HUES64 (cell line): Measurements from ENCODE around the gene ST6GALNAC4.

Source experiments
- H3K27ac ChIP-seq: 2 replicates; pipeline ENCODE4 v1.7.0; 2013; ENCODE audit warnings: low read depth, low read length, inconsistent platforms
- H3K27me3 ChIP-seq: 2 replicates; pipeline ENCODE4 v1.6.1; 2013; ENCODE audit warnings: mild to moderate bottlenecking, low read length; ENCODE audit not compliant: insufficient read depth
- H3K36me3 ChIP-seq: 2 replicates; pipeline ENCODE4 v1.6.1; 2013; ENCODE audit warnings: mild to moderate bottlenecking, low read length; ENCODE audit not compliant: insufficient read depth
- H3K4me1 ChIP-seq: 2 replicates; pipeline ENCODE4 v1.6.1; 2013; ENCODE audit warnings: mild to moderate bottlenecking, low read length, moderate library complexity; ENCODE audit not compliant: insufficient read depth
- H3K4me3 ChIP-seq: 2 replicates; pipeline ENCODE4 v1.5.1; 2013; ENCODE audit warnings: mild to moderate bottlenecking, low read length, moderate library complexity
- H3K9ac ChIP-seq: 2 replicates; pipeline ENCODE4 v1.6.1; 2013; ENCODE audit warnings: mild to moderate bottlenecking, low read depth, low read length
- H3K9me3 ChIP-seq: 2 replicates; pipeline ENCODE4 v1.6.1; 2013; ENCODE audit warnings: low read depth, low read length; ENCODE audit not compliant: insufficient read depth
- WGBS: fragments of 150-250, 120-280 bp; methylation state at CpG from one replicate; pipeline ENCODE4 v1.1.7; 2013; ENCODE audit warnings: missing lambda C conversion rate; 5-methylcytosine and 5-hydroxymethylcytosine counted together

Gene ST6GALNAC4

DNA sequence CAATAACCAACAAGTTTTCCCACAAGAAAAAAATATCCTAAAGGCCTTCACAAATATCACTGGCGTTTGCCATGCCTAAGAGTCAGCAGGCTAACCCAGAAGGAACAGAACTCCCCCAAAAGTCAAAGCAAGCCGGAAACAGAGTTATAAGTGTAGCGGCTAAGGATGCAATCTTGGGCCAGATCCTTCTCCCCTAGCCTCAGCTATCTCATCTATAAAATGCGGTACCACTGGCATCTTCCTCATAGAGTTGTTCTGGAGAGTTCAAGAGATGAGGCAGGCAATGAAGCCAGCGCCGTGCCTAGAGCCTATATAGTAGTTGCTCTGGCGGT is 20.2 kb upstream of the ST6GALNAC4 start:
- Histone ChIP-seq H3K4me3 (peak overlapping the region; percentile 90), H3K4me1 (0 out of 2 replicates have a peak, but pooled peaks cover 10% of the 10 kb centered on the region), H3K36me3 (peaks cover 12% of the 10 kb centered on the region), H3K9ac (peak overlapping the region; percentile 72), H3K9me3 (no peaks in the 10 kb centered on the region), H3K27ac (no peak overlapping the region), H3K27me3 (no peaks in the 10 kb centered on the region)
- WGBS, result 17% methylated on average over 6 of the region's 7 CpGs

DNA sequence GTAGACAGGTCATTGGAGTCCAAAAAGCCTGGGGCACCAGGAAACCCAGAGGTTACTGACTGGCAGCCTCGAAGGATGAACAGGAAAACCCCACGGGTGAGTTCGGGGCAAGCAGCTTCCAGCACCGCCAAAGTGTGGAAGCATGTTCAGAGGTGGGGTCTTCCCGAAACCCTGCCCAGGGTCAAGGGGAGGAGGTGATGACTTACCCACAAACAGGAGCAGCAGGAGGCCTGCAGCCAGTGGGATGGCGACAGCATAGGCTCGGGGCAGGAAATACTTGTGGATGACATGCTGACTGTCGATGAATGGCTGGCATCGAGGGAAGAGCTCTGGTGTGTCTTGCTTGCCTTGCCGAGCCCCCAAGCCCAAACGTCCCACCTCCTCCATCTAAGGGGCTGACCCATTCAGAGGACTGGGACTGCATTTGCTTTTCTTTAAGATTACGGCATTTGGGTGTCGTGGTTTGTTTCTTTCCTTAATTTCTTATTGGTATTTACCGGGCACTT is 19.6 kb upstream of the ST6GALNAC4 start:
- Histone ChIP-seq H3K4me3 (peak overlapping the region; percentile 90), H3K4me1 (peaks cover 12% of the 10 kb centered on the region; the same call in 1 of the 2 replicates), H3K27me3 (no peaks in the 10 kb centered on the region), H3K36me3 (peaks cover 11% of the 10 kb centered on the region), H3K27ac (no peak overlapping the region), H3K9ac (no peak overlapping the region; the same call in 1 of the 2 replicates), H3K9me3 (no peaks in the 10 kb centered on the region)
- WGBS, result 86% methylated on average over 14 of the region's 14 CpGs

DNA sequence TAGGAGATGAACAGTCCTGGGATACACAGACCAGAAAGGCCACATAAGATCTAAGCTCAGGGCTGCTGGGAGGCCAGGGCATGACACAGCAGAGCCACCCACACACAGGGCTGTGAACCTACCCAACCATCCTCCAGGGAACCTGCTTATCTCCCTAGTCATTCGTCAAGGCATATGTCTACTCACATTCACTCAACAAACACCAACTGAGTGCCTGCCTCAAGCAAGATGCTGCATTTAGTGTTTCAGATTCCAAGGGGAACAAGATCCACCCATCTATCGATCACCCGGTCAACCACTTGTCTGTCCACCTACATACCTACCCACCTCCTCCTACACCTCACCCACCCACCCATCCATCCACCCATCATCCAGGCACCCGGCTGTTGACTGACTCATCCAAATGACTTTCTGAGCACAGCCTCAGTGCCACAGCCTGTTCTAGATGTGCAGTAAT is 19.0 kb upstream of the ST6GALNAC4 start:
- Histone ChIP-seq H3K9me3 (no peaks in the 10 kb centered on the region), H3K4me1 (peaks cover 18% of the 10 kb centered on the region), H3K36me3 (peaks cover 11% of the 10 kb centered on the region), H3K27ac (no peak overlapping the region), H3K27me3 (no peaks in the 10 kb centered on the region), H3K4me3 (peak overlapping the region; percentile 90; the same call in 1 of the 2 replicates), H3K9ac (no peak overlapping the region)
- 84% methylated on average over 4 of the region's 4 CpGs for WGBS

DNA sequence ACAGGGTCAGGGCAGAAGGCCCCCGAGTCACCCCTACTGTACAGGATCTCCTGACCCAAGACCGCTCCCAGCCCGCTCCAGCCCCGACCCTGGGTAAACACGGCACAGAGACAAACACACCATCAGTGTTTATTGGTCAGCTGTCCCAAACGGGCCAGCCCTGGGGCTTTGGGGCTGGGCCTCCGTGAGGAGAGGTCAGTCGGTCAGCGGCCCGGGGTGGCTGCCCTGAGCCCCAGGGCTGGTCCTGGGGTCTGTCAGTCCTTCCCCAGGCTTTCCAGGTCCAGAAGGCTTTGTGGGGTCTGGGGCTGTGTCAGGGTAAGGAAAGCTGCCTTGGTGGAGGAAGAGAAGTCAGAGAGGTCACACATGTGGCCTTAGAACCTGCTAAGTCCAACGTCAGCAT is 18.1 kb upstream of the ST6GALNAC4 start:
- H3K9ac ChIP-seq, result no peak overlapping the region
- H3K36me3 ChIP-seq, result peaks cover 9% of the 10 kb centered on the region
- no peaks in the 10 kb centered on the region for H3K9me3 ChIP-seq
- H3K27me3 ChIP-seq, result peaks cover under 1% of the 10 kb centered on the region; the same call in 1 of the 2 replicates
- WGBS, result 86% methylated on average over 11 of the region's 11 CpGs
- no peak overlapping the region for H3K4me3 ChIP-seq
- no peak overlapping the region for H3K27ac ChIP-seq
- H3K4me1 ChIP-seq, result peaks cover 21% of the 10 kb centered on the region

DNA sequence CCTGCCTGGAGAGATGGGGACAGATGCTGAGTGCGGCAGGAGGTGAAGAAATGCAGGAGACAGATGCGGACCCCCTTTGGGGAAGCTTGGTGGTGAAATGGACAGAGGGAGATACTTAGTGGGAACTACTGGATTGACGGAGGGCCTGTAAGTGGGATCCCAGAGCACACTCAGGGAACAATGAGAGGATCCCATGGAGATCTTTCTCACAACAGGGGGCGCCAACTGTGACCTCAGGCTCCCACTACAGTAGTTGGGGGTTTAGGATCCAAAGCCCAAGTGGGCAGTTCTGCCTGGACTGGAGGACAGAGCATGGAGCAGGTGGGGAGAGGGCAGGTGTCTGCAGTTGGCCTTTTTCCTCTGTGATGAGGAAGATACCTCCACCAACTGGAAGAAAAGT is 17.4 kb upstream of the ST6GALNAC4 start:
- WGBS, result 85% methylated on average over 4 of the region's 4 CpGs
- H3K27ac ChIP-seq, result no peak overlapping the region
- no peak overlapping the region for H3K4me3 ChIP-seq

DNA sequence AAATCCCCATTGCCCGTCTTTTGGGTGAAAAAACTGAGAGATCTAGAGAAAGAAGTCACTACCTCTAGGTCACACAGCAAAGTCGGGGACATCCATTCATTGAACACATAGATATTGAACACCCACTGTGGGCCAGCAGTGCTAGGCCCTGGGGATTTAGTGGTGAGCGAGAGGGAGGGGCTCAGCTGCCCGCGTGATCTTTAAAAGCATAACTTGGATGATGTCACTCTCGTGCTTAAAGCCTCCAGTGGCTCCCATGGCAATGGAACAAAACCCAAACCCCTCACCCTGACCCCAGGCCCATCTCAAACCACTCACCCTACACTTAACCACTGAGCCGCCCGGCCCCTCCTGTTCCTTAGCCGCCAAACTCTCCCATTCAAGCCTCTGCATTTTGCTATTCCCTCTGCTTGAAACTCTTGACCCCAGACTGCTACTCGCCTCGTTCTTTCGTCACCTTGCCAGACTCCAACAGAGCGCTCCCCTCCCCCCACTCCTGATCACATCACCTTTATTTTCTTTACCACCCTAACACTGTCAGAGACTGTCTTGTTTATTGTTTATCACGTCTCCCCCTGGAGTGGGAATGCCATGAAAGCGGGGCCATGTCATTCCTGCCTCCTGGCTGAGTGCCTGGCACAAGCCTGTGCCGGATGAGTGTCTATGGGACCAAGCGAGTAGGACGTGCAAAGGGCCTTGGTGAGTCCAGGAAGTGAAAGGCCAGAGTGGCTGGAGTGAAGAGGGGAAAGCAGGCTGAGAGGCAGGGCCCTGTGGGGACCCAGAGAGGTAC is 14.4 kb upstream of the ST6GALNAC4 start:
- peaks cover 32% of the 10 kb centered on the region for H3K27me3 ChIP-seq
- H3K27ac ChIP-seq, result peak overlapping the region; percentile 53; the same call in 1 of the 2 replicates
- H3K4me3 ChIP-seq, result peak overlapping the region; percentile 60
- no peaks in the 10 kb centered on the region for H3K9me3 ChIP-seq
- peaks cover 21% of the 10 kb centered on the region for H3K4me1 ChIP-seq
- WGBS, result 22% methylated on average over 18 of the region's 18 CpGs
- H3K36me3 ChIP-seq, result peaks cover 7% of the 10 kb centered on the region; the same call in 1 of the 2 replicates
- peak overlapping the region; percentile 13; the same call in 1 of the 2 replicates for H3K9ac ChIP-seq

More for the DNA sequence above, 17.4 kb upstream of the ST6GALNAC4 start:
- peaks cover 23% of the 10 kb centered on the region for H3K4me1 ChIP-seq
- peaks cover 8% of the 10 kb centered on the region; the same call in 1 of the 2 replicates for H3K36me3 ChIP-seq
- peaks cover 8% of the 10 kb centered on the region for H3K27me3 ChIP-seq
- H3K9ac ChIP-seq, result no peak overlapping the region
- H3K9me3 ChIP-seq, result no peaks in the 10 kb centered on the region

DNA sequence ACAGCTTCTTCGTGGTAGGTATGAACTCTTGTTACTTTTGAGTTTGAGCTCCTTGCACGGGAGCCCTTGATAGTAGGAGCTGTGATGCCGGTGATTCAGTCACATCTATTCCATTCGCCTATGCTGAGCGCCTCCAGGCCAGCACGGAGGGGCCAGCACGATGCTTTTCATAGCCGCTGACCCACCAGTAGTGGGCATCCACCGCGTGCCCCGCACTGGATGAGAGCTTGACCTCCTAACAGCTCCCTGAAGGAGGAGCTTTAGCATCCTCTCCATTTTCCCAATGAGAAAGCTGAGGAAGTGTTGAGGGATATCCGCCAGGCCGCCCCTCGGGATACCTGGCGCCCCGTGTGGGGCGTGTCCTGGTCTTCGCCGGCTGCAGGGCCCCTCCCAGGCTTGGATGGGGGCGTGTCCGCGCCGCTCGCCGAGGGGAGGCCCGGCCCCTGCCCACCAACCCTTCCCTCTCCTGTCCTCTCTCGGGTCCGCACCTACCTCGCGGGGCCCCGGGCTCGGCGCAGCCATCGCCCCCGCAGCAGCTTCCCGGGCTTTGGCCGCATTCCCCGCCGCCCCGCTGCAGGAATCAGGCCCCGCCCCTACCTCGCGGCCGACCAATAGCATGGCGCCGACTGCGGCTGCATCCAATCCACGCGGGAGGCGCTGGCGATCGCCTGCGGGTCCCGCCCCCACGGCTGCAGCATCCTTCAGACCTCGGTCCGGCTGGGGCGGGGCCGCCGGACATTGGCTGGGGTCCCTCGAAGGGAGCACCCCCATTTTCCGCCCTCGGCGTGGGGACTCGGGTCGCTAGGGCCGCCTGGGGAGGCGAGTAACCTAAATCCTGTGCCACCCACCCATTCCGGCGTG is 13.6 kb upstream of the ST6GALNAC4 start, which contains the start of gene PIP5KL1:
Gene PIP5KL1 (minus strand): TSS at position 547 of the 861 bp plus-strand sequence. CDS start 25 bp downstream, at position 522.
- H3K9ac ChIP-seq, result peak within 1 kb of the TSS; percentile 41
- peaks cover 19% of the 10 kb centered on the region for H3K4me1 ChIP-seq
- peak within 1 kb of the TSS; percentile 53; the same call in 1 of the 2 replicates for H3K27ac ChIP-seq
- H3K4me3 ChIP-seq, result peak within 1 kb of the TSS; percentile 60
- H3K27me3 ChIP-seq, result peaks cover 38% of the 10 kb centered on the region
- H3K36me3 ChIP-seq, result no peaks in the 10 kb centered on the region
- WGBS, result 1% methylated on average over 70 of the region's 70 CpGs
- no peaks in the 10 kb centered on the region for H3K9me3 ChIP-seq

DNA sequence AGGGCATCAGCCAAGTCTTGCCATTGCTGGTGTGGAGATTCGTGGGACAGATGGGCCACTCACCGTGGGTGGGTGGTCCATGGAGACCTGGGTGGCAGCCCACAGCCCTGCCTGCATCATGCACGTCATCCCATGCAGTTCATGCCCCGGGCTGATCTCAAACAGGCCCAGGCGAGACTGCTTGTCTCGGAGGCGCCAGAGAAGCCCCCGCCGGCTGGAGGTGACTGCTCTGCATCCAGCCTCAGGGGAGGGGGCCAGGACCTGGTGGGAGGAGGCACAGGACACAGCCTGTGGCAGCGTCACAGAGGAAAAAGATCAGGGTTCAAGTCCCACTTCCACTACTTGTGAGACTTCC is 12.8 kb upstream of the ST6GALNAC4 start:
- peaks cover 38% of the 10 kb centered on the region for H3K27me3 ChIP-seq
- no peak overlapping the region for H3K9ac ChIP-seq
- no peak overlapping the region for H3K27ac ChIP-seq
- H3K36me3 ChIP-seq, result no peaks in the 10 kb centered on the region
- 75% methylated on average over 10 of the region's 10 CpGs for WGBS
- H3K9me3 ChIP-seq, result no peaks in the 10 kb centered on the region
- no peak overlapping the region for H3K4me3 ChIP-seq
- H3K4me1 ChIP-seq, result peaks cover 19% of the 10 kb centered on the region

DNA sequence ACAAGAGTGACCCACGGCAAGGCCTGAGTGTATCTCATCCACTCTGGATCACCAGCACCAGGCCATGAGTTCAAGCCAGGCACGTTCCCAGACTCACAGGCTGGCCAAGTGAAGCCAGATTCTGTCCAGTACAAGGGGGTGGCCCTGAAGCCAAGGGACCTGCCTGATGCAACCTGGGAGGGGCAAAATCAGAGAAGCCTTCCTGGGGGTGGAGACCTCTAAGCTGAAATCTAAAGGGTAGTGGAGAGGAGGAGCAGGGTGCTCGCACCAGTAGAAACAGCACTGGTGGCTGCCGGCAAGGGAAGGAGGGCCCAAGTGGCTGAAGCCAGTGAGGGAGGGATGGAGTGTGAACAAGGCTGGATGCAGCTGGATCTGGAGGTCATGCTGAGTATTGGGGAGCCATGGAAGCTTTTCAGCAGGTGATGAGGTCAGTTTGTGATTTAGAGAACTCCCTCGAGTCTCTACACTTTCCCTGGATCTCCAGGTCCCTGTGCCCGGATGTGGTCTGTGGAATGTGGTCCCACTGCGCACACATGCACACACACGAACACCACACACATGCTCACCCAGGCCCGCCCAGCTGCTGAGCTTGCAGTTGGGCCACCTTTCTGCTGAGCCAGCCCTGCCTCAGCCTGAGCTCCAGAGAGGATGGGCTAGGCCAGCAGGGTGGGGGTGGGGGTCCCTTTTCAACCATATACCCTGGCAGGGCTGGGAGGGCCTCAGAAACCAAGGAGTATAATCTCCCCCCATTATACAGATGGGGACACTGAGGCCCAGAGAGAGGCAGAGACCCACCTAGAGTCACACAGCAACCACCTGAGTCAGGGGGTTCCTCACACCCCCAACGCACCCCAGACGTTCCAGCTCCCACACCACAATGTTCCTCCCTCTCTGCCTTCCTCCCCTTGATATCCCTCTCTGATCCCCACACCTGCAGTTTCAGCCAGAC is 12.1 kb upstream of the ST6GALNAC4 start:
- WGBS, result 81% methylated on average over 11 of the region's 11 CpGs
- peaks cover 38% of the 10 kb centered on the region for H3K27me3 ChIP-seq
- H3K36me3 ChIP-seq, result no peaks in the 10 kb centered on the region
- H3K9me3 ChIP-seq, result no peaks in the 10 kb centered on the region
- no peak overlapping the region for H3K9ac ChIP-seq
- H3K4me3 ChIP-seq, result no peak overlapping the region
- H3K4me1 ChIP-seq, result peaks cover 19% of the 10 kb centered on the region
- H3K27ac ChIP-seq, result no peak overlapping the region

DNA sequence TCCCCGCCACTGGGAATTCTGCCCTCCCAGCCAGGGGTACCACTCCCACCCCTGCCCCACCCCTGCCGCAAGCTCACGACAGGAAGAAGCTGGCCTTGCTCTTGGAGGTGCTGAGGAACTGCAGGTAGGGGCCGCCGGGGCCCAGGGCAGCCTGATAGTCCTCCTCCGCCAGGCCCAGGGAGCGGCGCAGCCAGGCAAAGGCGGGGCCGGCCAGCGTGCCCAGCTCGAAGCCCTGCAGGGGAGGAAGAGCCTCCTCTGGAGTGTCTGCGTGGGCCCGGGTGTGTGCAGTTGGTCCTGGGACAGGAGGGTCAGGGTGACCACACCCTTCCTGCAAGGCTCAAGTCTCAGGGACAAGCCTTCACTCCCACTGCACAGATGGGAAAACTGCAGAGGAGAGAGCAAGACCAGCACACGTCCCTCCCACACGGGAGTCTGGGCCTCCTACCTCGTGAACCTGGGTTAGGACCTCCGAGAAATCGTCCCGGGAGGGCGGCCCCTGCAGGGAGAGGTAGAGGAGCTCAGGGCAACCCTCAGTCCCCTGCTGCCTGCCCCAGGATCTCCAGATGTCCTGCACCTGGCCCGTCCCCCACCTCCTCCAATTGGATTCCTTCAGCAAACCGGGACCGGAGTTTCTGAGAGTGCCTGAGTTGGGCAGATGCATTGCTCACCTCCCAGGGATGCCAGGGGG is 11.3 kb upstream of the ST6GALNAC4 start:
- H3K4me3 ChIP-seq, result peak overlapping the region; percentile 59

More for the DNA sequence above, 11.3 kb upstream of the ST6GALNAC4 start:
- Histone ChIP-seq H3K27ac (no peak overlapping the region), H3K9me3 (no peaks in the 10 kb centered on the region), H3K4me1 (peaks cover 19% of the 10 kb centered on the region), H3K9ac (no peak overlapping the region), H3K36me3 (no peaks in the 10 kb centered on the region), H3K27me3 (peaks cover 38% of the 10 kb centered on the region)
- WGBS, result 18% methylated on average over 24 of the region's 24 CpGs
